GM08714 (cell line): Measurements from ENCODE around the gene SAMD5.

Experiments
- H3K4me3 ChIP-seq: fragments of 200-500 bp; sonication (Bioruptor generic); 2 replicates; pipeline ENCODE4 v1.5.1; 2014; ENCODE audit warnings: mild to moderate bottlenecking, low read length, inconsistent platforms
- ZNF274 ChIP-seq: IDR thresholded peaks from 2 replicates; pipeline ENCODE4 v1.6.1; 2012; ENCODE audit warnings: mild to moderate bottlenecking, low read depth, low read length

SAMD5 gene

DNA sequence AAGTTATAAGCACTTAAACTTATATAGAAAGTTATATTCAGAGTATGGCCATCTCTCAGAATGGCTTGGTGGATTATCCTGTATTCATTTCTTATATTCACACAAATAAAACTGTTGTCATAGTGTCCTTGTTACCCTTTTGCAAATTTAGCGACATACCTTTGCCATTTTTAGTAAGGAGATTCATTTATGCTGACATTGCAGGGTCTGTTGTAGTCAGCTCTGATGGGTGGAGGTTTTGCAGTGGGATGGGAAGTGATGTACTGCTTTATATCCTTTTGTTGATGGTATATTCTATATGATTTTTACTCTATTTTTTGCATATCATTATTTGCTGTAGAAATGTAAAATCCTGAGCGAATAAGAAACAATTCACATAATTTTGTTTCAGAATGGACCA, 35.9 kb downstream of the SAMD5 start:
- no peak for TF ChIP-seq ZNF274
- no peak overlapping the region for H3K4me3 ChIP-seq

DNA sequence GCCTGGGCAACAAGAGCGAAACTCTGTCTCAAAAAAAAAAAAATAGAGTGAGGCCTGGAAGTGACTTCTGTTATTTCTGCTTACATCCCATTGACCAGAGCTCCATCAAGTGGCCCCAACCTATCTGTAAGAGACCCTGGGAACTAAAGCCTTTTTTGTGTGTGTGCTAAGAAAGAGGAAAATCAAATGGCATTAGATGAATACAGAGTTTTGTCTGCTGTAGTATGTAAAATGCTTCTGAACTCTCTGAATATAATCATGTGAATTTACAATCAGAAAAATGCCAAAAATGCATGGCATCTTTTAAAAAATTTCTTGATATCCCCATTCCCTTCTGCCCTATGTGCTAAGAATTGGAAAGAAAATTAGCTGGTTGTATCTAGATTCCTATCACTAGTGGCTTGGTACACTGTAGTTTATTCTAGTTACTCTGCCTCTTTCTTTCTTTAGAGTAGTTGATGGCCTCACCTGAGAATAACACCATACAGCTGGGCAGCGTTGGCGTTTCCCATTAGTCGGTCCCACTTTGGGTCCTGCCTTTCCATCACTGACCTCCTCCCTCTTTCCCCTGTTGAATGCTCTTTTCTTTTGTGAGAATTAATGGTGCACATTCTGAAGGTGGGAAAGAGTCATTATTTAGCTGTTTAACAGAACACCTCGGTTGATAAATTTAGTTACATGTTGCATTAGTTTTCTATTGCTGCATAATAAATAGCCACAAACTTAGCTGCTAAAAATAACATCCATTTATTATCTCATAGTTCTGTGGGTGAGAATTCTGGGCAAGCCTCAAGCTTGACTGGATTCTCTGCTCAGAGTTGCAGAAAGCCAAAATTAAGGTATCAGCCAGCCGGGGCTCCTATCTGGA, 38.2 kb downstream of the SAMD5 start:
- H3K4me3 ChIP-seq = no peak overlapping the region
- no peak for TF ChIP-seq ZNF274

DNA sequence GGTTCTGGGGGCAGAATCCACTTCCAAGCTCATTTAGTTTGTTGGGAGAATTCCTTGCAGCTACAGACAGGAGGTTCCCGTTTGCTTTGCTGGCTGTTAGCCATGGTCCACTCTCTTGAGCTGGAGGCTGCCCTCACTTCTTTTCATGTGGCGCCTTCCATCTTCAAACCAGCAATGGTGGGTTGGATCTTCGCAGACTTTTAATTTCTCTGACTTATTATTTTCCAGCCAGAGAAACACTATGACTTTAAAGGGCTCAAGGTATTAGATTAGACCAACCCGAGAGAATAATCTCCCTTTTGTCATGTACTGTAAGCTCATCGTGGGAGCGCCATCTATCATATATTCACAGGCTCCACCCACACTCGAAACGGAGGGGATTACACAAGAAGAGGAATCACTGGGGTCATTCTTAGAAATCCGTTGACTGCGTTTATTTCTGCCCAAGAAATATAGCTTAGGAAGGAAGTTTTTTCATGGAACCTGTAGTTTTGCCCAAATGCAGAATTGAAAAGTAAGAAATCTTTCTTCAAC, 38.9 kb downstream of the SAMD5 start:
- no peak overlapping the region for H3K4me3 ChIP-seq
- TF ChIP-seq ZNF274 = no peak

DNA sequence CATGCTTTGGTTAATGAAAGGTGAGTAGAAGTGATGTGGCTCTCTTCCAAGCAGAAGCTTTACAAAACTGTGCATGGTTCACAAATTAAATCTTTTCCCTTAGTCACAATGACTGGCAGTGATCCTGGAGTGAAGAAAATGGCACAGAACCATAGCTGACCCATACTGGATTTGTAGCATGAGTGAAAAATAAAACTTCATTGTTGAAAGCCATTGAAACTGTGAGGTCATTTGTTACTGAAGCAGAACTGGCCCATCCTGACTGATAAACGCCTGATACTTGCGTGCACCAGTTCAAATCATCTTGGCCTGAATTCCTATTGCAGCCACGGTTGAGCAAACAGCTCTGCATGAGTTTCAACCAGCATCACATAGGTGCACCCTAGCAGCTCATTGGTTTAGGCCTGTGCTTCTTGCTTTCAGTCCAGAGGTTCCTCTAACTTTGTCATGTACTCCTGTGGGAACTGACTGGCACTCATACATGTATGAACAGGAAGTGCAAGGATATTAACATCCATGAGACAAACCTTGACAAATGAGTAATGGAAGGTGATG, 40.5 kb downstream of the SAMD5 start:
- no peak overlapping the region for H3K4me3 ChIP-seq
- no peak for TF ChIP-seq ZNF274

DNA sequence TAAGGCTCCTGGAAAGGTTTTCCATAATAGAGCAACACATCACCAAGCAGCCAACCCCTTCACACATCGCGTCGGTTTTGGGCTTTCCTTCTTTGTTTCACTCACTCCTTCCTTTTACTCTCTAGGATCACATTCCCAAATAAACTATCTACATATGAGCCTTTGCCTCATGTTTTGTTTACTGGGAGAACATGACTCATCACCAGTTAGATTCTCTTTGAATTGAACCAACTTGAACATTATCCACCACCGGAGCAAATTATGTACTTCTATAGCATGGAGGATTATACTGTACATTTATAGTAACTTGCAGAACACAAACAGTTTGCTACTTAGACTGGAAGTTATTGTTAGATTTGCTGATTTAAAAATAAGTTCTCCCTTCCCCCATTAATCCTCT, 41.0 kb downstream of the SAMD5 start:
- no peak for TF ChIP-seq ZNF274
- no peak overlapping the region for H3K4me3 ChIP-seq

DNA sequence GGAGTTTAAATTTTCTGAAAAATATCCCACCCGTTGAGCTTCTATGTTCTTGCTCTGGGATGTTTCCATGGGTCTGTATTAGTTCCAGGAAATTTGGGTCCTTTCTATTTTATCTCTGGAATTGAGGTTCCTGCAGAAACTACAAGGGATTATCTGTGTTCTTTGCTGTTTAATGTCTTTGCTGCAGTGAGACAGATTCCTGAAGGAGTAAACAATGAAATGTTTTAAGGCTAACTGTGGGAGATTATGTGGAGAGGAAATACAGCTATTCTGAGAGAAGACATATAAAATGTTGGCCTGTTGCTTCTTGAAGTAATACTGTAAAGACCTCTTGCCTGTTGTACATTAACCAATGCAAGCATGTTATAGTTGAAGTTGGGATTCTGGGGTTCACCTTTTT, 43.5 kb downstream of the SAMD5 start:
- TF ChIP-seq ZNF274 = no peak
- no peak overlapping the region for H3K4me3 ChIP-seq

DNA sequence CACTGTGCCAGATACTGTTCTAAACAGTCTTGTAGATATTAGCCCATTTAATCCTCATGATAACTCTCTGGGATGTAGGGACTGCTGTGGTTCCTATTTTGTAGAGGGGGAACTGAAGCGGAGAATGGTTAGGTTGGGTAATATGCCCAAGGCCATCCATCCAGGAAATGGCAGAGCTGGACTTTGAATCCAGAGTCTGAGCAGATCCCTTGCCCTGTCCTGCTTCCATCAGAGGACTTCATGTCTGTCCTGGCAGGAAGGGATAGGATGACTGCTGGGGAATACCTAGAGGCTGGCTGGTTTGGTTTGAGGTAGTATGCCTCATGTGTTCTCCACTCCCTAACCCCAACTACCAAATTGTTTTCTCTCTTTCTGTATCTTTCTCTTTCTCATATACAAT, 44.6 kb downstream of the SAMD5 start:
- no peak for TF ChIP-seq ZNF274
- no peak overlapping the region for H3K4me3 ChIP-seq

DNA sequence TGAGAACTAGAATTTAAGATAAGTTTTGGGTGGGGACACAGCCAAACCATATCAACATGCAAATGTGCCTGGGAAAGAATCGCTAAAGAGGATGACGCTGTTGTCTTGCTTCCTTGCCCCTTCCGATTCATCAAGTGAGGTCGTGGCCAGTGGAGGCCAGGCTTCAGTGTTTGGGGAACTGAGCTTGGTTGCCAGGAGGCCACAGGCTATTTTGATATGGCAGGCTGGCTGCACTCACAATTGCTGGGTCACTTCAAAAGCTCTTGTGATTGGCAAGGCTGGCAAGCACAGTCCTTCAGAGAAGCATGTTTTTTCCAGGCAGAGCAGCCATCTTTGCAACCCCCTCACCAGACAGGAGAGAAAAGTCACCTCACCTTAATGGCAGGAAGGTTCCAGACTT, 45.8 kb downstream of the SAMD5 start:
- TF ChIP-seq ZNF274 = no peak
- no peak overlapping the region for H3K4me3 ChIP-seq

DNA sequence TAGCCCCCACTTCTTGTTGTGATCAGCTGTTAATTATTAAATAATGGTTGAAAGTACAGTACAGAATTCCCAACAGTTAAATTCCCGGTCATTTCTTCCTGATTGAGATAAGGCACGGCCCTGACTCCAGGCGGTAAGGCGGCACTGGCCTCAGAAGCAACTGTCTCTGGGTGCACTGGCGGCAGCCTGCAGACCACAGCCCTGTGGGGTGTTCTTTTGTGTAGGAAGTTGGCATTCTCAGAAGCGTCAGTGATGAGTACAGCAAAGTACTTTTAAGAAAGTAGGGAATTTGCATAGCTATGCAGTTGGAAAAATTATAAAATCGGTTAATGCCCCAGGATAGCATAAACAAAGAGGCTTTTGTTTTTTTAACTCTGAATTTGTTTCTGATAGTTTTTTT, 50.5 kb downstream of the SAMD5 start:
- H3K4me3 ChIP-seq = no peak overlapping the region
- no peak for TF ChIP-seq ZNF274

DNA sequence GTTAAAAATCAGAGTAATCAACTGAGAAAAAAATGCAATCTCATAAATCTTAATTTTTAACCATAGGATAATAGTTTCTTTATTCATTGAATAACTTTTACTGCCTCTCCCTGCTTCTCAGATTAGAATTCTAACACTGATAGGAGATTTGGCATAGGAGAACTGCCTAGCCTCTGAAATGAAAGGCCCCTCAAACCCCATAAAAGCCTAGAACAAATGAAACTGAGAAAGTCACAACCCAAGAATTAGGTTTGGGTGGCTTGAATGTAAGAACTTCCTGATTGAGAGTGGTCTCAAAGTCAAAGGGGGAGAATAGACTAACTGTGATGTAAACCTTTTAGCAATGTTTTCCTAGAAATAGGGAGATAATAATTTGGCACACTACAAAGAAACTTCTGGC, 52.2 kb downstream of the SAMD5 start:
- no peak for TF ChIP-seq ZNF274
- no peak overlapping the region for H3K4me3 ChIP-seq

DNA sequence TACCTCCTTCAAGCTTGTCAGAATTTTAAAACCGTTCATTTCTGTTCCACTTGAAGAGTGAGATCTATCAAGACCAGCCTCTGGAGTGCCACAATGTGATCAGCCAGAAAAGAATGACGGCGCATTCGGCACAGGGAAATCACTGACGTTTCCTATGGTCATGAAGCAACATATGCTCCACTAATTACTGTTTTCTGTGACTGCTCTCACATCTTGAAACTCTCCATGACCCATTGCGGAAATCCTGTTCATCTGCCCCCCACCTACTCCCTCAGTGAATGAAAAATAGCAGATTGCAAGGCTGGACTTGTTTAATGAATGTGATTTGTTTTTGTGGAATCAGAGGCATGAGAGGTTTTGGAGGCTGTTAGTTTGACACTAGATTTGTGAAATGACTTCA, 53.2 kb downstream of the SAMD5 start:
- H3K4me3 ChIP-seq = no peak overlapping the region
- no peak for TF ChIP-seq ZNF274

DNA sequence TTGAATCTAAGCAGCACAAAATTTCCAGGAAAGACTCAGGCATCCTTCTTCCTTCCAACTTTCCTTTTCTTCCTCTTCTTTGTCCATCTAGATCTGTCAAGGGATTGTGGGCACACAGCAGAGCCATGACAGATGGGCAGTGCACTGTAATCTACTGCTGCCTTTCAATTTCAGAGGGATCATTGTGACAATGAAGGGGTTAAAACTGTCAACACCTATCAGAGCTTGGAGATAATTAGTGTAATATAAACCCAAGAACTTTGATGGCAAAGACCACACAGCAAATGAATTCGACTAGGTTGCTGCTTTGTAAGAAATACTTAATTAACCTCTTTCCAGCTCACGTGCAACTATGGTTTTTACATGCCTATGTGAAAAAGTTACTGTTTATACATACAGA, 55.0 kb downstream of the SAMD5 start:
- TF ChIP-seq ZNF274 = no peak
- no peak overlapping the region for H3K4me3 ChIP-seq

DNA sequence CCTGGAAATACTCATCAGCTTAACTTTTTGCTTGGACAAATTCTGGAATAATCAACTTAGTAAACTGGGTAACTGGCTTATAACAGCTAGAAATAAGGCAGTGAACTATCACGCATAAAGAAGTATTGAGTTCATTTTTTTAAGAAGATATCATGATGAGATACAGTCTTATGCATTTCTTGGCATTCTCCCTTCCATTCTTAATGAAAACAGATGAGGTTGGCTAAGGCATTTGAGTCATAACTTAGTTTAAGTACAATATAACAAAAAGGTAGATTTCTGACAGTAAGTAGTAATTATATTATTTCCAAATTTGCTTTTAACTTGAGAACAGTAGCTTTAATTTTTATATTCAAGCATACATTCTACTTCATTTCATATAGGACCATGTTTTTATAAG, 56.1 kb downstream of the SAMD5 start:
- H3K4me3 ChIP-seq = no peak overlapping the region
- TF ChIP-seq ZNF274 = no peak

DNA sequence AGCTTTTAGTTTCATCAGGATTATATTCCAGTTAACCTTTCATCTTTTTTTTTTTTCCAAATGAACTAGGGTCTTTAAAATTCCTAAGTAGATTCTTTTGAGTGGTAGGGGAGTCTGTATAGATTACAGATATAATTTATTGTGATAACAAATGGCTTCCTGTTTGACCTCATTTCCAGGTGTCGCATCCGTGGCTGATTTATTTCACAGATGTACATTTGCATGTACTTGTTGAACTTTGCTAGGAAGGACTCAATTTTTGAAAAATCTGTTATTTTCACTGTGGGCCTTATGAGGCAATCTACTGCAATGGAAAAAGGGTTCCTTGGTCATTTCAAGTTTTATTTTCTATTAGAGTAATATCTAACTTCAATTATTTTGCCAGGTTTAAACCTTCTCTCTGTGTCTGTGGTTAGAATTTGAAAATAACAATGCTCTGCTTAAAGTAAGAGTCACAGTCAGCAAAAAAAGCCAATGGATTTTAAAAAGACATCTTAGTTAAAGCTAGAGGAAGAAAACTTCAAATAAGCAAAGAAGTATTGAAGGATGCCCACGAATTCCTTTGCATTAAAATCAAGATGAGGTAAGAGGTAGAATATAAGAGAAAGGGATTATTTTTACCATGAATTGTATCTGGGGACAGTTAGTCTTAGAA, 57.9 kb downstream of the SAMD5 start:
- H3K4me3 ChIP-seq = no peak overlapping the region
- no peak for TF ChIP-seq ZNF274
